Activated CD4-positive, alpha-beta T cell treated with anti-CD3 and anti-CD28 coated beads for 48 hours (primary cell): Measurements from ENCODE around the gene TAF3.

ENCODE experiments used
- DNase-seq: peaks from one replicate; pipeline ENCODE4 v3.0.0-alpha.2; 2020

Gene TAF3

GRCh38 chr10:7881119-7881518, 62.8 kb downstream of the TAF3 start:
- no peak for DNase-seq

GRCh38 chr10:7886056-7886455, 67.8 kb downstream of the TAF3 start:
- DNase-seq: no peak

DNA sequence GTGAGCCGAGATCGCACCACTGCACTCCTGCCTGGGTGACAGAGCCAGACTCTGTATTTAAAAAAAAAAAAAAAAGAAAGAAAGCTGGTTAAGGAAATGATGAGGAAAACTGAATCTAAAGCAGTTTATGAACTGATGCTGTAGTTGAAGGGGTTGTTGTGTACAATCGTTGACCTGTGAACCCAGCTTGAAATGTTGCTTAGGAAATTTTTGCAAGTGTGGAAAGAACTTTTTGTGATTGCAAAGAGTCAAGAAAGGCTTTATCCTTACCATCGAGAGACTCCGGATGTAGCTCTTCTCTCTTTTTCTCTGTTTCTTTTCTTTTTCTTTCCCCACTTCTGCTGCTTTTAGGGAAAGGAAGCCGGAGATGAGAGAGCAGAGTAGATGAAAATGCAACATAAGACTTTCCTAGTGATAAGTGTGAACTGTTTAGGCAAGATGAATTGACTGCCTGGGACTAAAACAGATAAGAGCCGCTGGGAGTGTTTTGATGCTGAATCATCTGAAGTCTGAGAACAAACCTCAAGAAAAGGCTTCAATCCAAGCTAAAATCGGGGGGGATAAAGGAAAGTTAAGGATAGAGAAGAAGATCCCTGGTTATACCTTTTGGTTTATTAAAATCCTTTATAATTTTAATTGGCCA, 69.0 kb downstream of the TAF3 start:
- DNase-seq: no peak

GRCh38 chr10:7889947-7890542, 71.7 kb downstream of the TAF3 start:
- no peak for DNase-seq

DNA sequence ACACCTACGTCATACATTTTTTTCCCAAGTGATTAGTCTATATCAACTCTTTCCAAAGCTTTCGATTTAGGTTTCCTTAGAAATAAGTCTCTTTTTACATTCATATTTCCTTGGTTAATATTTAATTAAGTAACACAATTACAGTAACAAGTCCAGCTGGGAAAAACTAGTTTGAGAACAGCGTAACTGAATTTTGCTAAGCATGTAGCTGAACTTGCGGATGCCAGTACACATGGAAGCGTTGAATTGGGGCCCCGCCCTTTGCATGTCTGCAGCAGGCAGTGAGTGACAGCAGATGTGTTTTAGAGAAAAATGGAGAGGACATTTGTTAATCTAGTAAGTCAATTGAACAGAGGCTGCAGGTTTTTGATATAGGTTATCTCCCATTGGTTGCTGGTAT, 72.5 kb downstream of the TAF3 start:
- DNase-seq: no peak

GRCh38 chr10:7891634-7892033, 73.3 kb downstream of the TAF3 start:
- no peak for DNase-seq

- no peak for DNase-seq
Observed at GRCh38 chr10:7892146-7892545, 73.8 kb downstream of the TAF3 start.

DNA sequence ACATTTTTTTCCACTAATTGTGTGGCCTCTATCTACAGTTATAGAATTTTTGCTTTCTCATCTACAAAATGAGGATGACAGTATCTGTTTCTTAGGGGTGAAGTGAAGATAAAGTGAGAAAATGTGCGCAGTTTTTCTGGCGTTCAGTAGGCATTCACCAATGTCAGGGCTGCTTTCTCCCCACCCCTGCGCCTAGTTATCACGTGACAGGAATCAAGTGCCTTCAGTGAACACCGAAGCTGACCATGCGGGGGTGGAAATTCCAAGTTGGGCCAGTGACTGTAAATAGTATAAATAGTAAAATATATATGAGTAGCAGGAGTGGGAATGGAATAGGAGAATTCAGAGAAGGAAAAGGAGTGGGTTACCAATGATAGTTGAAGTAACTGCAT, 77.4 kb downstream of the TAF3 start:
- DNase-seq: no peak

GRCh38 chr10:7896297-7896696, 78.0 kb downstream of the TAF3 start:
- no peak for DNase-seq

GRCh38 chr10:7901256-7901655, 83.0 kb downstream of the TAF3 start:
- DNase-seq: no peak

DNA sequence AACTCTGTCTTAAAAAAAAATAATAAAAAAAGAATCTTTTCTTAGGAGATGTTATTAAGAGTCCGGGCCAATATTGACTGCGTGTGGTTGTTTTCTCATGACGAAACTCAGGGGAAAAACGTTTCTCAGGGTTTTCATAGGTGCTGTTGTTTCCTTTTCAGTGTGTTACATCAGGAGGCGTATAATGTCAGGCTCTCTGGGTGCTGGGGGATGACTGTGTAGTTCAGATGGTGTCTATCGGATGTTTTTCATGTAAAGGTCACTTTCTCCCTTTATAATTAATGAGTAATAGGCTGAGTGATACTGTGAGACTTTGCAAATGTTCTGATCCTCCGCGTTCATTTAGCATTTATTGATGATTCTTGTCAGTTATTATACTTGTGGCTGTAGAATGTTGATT, 84.1 kb downstream of the TAF3 start:
- DNase-seq: no peak

DNA sequence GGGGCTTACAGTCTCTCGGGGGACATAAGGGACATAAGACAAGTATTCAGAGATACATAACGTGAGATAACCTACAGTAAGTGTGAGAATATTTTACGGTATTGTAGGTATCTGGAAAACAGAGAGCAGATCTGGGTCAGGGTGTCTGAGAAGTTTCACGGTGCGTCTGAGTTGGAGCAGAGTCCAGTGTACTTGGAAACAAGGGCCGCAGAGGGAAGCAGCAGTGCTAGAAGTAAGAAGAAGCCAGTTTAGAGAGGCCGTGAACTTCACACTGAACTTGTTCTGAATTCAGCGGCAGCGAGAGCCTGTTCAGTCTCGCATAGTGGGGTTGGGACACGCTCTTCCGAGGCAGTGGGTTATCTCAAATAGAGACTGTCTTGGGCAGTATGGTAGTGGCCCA, 85.5 kb downstream of the TAF3 start:
- no peak for DNase-seq

GRCh38 chr10:7906128-7906527, 87.8 kb downstream of the TAF3 start:
- no peak for DNase-seq

DNA sequence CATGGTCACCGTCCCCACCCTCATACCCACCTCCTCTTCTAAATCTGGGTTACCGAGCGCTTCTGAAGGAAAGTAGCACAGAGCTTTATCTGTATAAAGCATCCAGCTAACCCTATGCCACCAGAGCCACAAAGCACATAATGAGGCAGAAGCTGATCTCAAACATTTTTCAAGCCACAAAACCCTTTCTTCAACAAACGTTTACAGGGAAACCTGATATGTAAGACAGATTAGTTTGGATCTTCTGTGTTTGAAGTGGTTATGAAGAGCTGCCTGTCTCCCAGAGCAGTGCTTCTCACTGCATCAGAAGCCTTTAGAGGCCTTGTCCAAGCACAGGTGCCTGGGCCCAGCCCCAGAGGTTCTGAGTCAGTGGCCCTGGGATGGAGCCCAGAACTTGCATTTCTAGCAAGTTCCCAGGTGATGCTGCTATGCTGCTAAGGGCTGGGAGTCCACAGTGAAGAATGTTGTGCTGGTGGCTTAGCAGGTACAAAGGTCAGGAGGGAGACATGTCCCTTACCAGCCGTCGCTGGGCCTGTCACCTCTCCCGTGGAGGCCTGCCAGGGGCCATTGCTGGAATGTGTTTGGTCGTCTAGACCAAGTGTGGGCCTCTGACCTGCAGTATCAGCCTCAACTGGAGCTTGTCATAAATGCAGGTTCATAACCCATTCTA, 90.4 kb downstream of the TAF3 start:
- no peak for DNase-seq

DNA sequence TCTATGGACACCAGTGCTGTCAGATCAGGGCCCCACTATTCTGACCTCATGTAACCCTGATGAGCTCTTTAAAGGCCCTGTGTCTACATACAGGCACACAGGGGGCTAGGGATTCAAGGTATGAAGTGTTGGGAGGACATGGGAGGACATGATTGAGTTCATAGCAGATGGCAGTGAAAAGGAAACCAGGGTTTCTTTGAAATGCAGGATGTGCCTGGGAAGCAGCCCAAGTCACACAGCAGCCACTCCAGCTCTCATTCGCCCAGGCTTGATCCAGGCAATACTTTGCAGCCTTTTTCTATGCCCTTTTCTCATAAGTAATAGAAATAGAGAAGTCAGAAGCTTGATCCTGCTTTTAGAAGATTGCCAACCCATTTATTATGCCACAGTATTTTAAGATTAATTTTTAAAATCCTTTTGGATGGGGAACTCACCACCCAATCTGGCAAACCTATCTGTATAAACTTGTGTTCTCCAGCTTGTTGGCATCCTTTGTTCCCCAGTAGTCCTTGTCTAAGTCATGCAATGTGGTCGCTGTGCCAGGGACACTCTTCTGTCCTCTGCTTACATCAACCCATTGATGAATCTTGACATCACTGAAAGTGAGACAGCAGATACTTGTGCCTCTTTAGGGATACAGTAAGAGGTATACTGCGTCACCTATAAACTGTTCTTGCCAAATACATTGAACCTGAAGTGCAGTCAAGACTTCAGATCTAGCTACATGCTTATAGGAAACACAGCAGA, 95.0 kb downstream of the TAF3 start:
- no peak for DNase-seq

DNA sequence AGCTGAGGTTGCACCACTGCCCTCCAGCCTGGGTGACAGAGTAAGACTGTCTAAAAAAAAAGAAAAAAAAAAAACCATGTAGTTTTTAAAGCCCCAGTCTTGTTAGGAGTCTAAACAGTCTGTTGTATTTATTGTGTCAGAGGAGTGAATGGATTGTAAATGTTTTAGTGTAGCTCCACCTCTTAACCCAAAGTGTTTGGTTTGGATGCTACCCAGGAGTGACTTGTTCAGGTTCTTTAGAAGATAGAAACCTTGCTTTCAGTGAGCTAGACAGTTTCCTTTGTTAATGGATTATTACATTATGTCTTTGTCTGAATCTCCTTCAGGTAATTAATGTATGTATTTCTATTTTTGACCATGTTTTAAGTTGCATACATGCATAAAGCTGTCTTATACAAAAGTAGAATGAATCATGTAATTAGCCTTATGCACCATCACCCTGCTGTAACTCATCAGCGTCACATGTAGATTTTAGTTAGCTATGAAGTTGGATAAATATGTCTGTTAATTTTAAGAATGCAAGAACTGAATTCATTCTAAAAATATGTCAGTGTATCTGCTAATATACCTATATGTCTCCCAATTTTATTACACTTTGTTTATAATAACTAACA, 97.7 kb downstream of the TAF3 start:
- no peak for DNase-seq

DNA sequence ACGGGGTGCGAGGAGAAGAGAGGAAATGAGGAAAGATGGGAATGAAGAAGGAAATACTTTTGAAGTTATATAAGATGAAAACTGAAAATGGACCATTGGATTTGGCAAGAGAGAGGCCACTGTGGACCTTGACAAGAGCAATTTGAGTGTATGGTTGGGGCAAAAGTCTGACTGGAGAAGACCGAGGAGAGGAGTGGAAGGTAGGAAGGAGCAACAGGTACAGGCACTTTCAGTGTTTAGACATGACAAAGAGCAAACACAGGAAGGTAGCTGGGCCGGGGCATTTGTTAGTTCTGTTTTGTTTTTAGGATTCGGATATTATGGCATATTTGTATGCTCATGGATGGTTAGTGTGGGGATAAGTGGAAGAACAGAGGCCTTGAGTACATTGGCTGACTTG, 99.4 kb downstream of the TAF3 start:
- DNase-seq: no peak

DNA sequence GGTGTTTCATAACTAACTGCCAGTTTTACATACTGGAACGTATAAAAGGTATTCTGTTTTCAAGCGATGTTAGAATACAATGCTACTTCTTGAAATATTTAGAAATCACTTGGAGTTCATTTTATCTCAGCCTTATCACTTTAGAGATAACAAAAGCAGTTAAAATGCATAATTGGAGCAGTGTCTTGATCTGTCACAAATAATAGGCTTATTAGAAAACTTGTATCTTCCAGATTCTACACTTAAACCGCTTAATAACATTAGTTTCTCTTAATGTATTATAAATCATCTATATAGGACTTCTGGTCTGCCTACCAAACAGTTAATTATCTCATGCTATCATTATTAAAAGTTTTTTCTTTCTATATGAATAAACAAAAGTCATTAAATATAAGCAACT, 104.4 kb downstream of the TAF3 start:
- DNase-seq: no peak

DNA sequence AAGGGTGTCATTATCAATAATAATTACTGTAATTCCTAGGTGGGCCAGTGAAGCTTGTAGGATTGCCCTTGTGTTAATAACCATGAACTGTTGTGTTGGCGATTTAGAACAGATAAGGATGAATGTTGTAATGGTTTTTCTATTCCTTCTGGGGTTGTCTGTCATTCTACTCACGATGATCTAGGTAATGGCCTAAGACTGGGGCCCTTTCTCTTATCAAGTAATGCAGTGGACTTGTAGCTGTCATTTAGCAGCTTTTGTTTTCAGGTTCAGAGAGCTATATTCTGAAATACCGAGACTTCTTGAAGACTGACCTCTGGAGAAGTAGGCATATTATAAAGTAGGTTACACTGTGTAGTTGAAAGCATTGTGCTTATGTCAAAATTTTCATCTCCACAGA, 110.2 kb downstream of the TAF3 start:
- DNase-seq: no peak

DNA sequence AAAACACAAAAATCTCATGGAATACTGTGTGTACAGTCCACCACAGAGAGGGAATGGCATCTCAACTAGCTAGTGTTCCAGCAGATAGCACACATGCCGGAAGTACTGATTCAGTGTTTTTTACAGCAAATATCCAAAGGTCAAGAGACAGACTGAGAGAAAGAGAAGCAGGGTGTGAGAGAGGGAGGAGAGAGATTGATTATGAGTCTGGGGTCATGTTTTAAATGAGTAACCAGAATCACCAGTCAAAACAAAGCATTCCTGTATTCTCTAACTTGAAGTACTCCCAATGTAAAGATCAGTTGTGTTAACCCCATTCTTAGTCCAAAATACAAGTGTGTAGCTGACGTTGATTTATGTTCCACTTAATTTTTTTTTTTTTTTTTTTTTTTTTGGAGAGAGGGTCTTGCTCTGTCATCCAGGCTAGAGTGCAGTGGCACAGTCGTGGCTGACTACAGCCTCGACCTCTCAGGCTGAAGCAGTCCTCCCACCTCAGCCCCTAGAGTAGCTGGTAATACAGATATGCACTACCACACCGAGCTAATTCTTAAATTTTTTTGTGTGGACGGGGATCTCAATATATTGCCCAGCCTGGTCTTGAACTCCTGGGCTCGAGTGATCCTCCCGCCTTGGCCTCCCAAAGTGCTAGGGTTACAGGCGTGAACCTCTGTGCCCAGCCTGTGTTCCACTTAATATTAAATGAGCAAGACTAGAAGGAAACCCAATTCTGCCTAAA, 114.2 kb downstream of the TAF3 start:
- no peak for DNase-seq

DNA sequence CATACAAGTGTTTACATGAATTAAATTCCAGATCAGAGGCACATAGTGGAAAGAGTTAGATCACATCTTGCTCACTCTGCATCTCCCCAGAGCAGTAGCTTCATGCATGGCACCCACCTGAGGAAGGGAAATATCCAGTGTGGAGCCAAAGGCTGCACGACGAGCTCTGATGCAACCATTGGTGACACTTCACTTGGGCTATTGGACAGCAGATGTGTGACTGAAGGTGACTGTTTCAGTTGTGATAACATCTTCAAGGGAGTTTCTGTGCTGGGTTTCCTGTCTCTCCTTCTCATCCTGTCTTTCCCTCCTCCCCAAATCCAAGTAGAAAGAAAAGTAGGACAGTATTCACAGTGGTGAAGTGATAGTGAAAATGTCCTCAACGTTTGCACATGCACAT, 115.0 kb downstream of the TAF3 start:
- DNase-seq: no peak

DNA sequence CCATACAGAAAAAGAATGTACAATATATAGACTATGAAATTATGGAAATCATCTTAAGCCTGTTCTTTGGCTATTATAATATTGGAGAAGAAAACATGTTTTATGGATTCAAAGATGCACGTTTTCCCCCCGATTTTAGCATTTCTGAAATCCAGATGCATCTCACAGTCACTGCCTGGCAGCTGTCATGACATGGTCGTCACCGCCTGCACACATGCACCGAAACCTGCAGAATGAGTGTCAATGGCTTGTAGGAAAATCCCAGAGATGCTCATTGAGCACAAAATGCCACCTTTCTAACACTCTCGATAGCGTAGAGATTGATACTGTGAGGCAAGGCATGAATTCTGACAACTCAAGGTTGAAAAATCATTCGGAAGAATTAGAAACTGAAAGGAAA, 115.5 kb downstream of the TAF3 start:
- no peak for DNase-seq
